ENCODE measurements around the gene NALCN. TPM values are rescaled to one million over a fixed set of nuclear protein-coding genes. Genes with fewer than 3 reads are reported as not detected.

The NALCN gene
- total RNA-seq, 1 donor from 2014 or later, result 3.5 TPM

GRCh38 chr13:101297794-101298193, 118.5 kb downstream of the NALCN start:
- H3K4me1 ChIP-seq, result no peaks in the 10 kb centered on the region
- TF ChIP-seq CTCF (IDR thresholded peaks at IDR 0.05), result no peak
- DNase-seq, result no peak
- H3K27ac ChIP-seq, result no peak overlapping the region
- H3K9me3 ChIP-seq, result no peaks in the 10 kb centered on the region
- H3K27me3 ChIP-seq, result no peaks in the 10 kb centered on the region
- intact Hi-C loops (cut with DNase I), result no loop called here
- no peaks in the 10 kb centered on the region for H3K36me3 ChIP-seq
- no peak for ATAC-seq
- H3K4me3 ChIP-seq, result no peak overlapping the region

GRCh38 chr13:101292711-101293110, 123.6 kb downstream of the NALCN start:
- Histone ChIP-seq H3K27ac (no peak overlapping the region), H3K4me1 (no peaks in the 10 kb centered on the region), H3K9me3 (no peaks in the 10 kb centered on the region), H3K36me3 (no peaks in the 10 kb centered on the region), H3K27me3 (no peaks in the 10 kb centered on the region), H3K4me3 (no peak overlapping the region)
- intact Hi-C loops (cut with DNase I), result no loop called here
- no peak for ATAC-seq
- no peak for DNase-seq
- no peak for TF ChIP-seq CTCF (IDR thresholded peaks at IDR 0.05)

- Histone ChIP-seq H3K9me3 (no peaks in the 10 kb centered on the region), H3K4me1 (no peaks in the 10 kb centered on the region), H3K27me3 (no peaks in the 10 kb centered on the region), H3K4me3 (no peak overlapping the region), H3K36me3 (no peaks in the 10 kb centered on the region), H3K27ac (no peak overlapping the region)
- TF ChIP-seq CTCF (IDR thresholded peaks at IDR 0.05), result no peak
- intact Hi-C loops (cut with DNase I), result no loop called here
- ATAC-seq, result no peak
- no peak for DNase-seq
These were observed 124.4 kb downstream of the NALCN start for GRCh38 chr13:101291646-101292515.

GRCh38 chr13:101291206-101291605, 125.1 kb downstream of the NALCN start:
- no peaks in the 10 kb centered on the region for H3K9me3 ChIP-seq
- no peak for DNase-seq
- H3K36me3 ChIP-seq, result no peaks in the 10 kb centered on the region
- no peak for ATAC-seq
- no peak overlapping the region for H3K4me3 ChIP-seq
- H3K4me1 ChIP-seq, result no peaks in the 10 kb centered on the region
- intact Hi-C loops (cut with DNase I), result no loop called here
- H3K27me3 ChIP-seq, result no peaks in the 10 kb centered on the region
- no peak overlapping the region for H3K27ac ChIP-seq
- TF ChIP-seq CTCF (IDR thresholded peaks at IDR 0.05), result no peak

- TF ChIP-seq CTCF (IDR thresholded peaks at IDR 0.05), result no peak
- no peak overlapping the region for H3K27ac ChIP-seq
- H3K9me3 ChIP-seq, result no peaks in the 10 kb centered on the region
- ATAC-seq (no peak), DNase-seq (no peak)
- no peaks in the 10 kb centered on the region for H3K27me3 ChIP-seq
- intact Hi-C loops (cut with DNase I), result no loop called here
- H3K36me3 ChIP-seq, result no peaks in the 10 kb centered on the region
- no peaks in the 10 kb centered on the region for H3K4me1 ChIP-seq
- no peak overlapping the region for H3K4me3 ChIP-seq
These were observed 126.5 kb downstream of the NALCN start for GRCh38 chr13:101289764-101290163.

All from upper lobe of right lung (tissue), 1 donor.